GM18505 (cell line): ENCODE data around the gene LRATD1.

Experiments
- ATAC-seq: cut with Tn5 transposase; IDR thresholded peaks from one replicate; pipeline ENCODE4 v1.9.1; 2021; ENCODE audit not compliant: unreplicated experiment
- POLR2A ChIP-seq: IDR thresholded peaks from 4 replicates; pipeline ENCODE4 v1.6.1; 2011; ENCODE audit warnings: borderline replicate concordance; ENCODE audit not compliant: insufficient read depth, insufficient read length; ENCODE audit errors: extremely low read depth

LRATD1 gene

GRCh38 chr2:14641116-14641515, 8.6 kb downstream of the LRATD1 start:
- no peak for ATAC-seq
- no peak for TF ChIP-seq POLR2A

- no peak for TF ChIP-seq POLR2A
- no peak for ATAC-seq
Measured at GRCh38 chr2:14642499-14642898, 10.0 kb downstream of the LRATD1 start.

- TF ChIP-seq POLR2A: no peak
- no peak for ATAC-seq
Measured at GRCh38 chr2:14647714-14648113, 15.2 kb downstream of the LRATD1 start.

GRCh38 chr2:14650066-14650465, 17.5 kb downstream of the LRATD1 start:
- no peak for TF ChIP-seq POLR2A
- ATAC-seq: no peak

GRCh38 chr2:14654835-14655282, 22.3 kb downstream of the LRATD1 start:
- no peak for TF ChIP-seq POLR2A
- ATAC-seq: peak; percentile 92

GRCh38 chr2:14656146-14656545, 23.6 kb downstream of the LRATD1 start:
- TF ChIP-seq POLR2A: no peak
- ATAC-seq: no peak

- no peak for ATAC-seq
- no peak for TF ChIP-seq POLR2A
Measured at GRCh38 chr2:14661163-14661562, 28.6 kb downstream of the LRATD1 start.

- TF ChIP-seq POLR2A: no peak
- ATAC-seq: no peak
Measured at GRCh38 chr2:14673351-14673875, 40.9 kb downstream of the LRATD1 start.

GRCh38 chr2:14675489-14675888, 43.0 kb downstream of the LRATD1 start:
- no peak for ATAC-seq
- no peak for TF ChIP-seq POLR2A

- TF ChIP-seq POLR2A: no peak
- ATAC-seq: no peak
Measured at GRCh38 chr2:14676371-14676770, 43.9 kb downstream of the LRATD1 start.

- no peak for TF ChIP-seq POLR2A
- ATAC-seq: no peak
Measured at GRCh38 chr2:14677039-14677438, 44.5 kb downstream of the LRATD1 start.

- TF ChIP-seq POLR2A: no peak
Measured at GRCh38 chr2:14678761-14679160, 46.2 kb downstream of the LRATD1 start.

GRCh38 chr2:14681608-14682007, 49.1 kb downstream of the LRATD1 start:
- no peak for TF ChIP-seq POLR2A
- ATAC-seq: no peak

More at GRCh38 chr2:14678761-14679160, 46.2 kb downstream of the LRATD1 start:
- ATAC-seq: no peak
